IMR-90 (cell line): ENCODE results near the gene SLC37A1. TPM values are rescaled to one million over a fixed set of nuclear protein-coding genes. Genes with fewer than 3 reads are reported as not detected.

Experiments
- ATAC-seq: fragments of 200-7000 bp; cut with Tn5 transposase; 2 replicates; pipeline ENCODE4 v1.9.1; 2020; ENCODE audit warnings: low read depth, mild to moderate bottlenecking, moderate library complexity
- BruUV-seq: library from RNA; stranded (reverse); fragments of 400-500 nt; replicated peaks from 2 replicates; lab custom pipeline; 2021; lab: Mats Ljungman, UMichigan
- CTCF ChIA-PET: fragments of 300-600 bp; formaldehyde crosslinking; extraction: SDS; loops from one replicate; lab custom pipeline; 2021; ENCODE audit warnings: antibody characterized with exemption; lab: Yijun Ruan, JAX
- POLR2A ChIA-PET: fragments of 300-600 bp; sonication (Branson Sonifier 250); formaldehyde crosslinking; loops from one replicate; lab custom pipeline; 2022; ENCODE audit warnings: antibody characterized with exemption; ENCODE audit not compliant: unreplicated experiment; lab: Charles Lee
- DNase-seq: peaks from one replicate; pipeline ENCODE4 v3.0.0; 2013
- H2AFZ ChIP-seq: replicated peaks from 2 replicates; pipeline ENCODE3; 2013; ENCODE audit warnings: low read length, mild to moderate bottlenecking; ENCODE audit not compliant: poor library complexity
- H2AK5ac ChIP-seq: 2 replicates; pipeline ENCODE4 v1.6.1; 2013; ENCODE audit warnings: low read depth, low read length, inconsistent platforms
- H2AK9ac ChIP-seq: replicated peaks from 2 replicates; pipeline ENCODE3; 2013; ENCODE audit warnings: mild to moderate bottlenecking, low read depth, low read length, moderate library complexity; ENCODE audit not compliant: poor library complexity
- H2BK120ac ChIP-seq: 2 replicates; pipeline ENCODE4 v1.6.1; 2013; ENCODE audit warnings: low read depth, low read length, inconsistent platforms
- H2BK15ac ChIP-seq: 3 replicates; pipeline ENCODE4 v1.6.1; 2013; ENCODE audit warnings: low read depth, low read length, inconsistent platforms
- H2BK20ac ChIP-seq: 2 replicates; pipeline ENCODE4 v1.6.1; 2013; ENCODE audit warnings: low read depth, mild to moderate bottlenecking, inconsistent platforms, low read length, moderate library complexity
- H2BK5ac ChIP-seq: 2 replicates; pipeline ENCODE4 v1.6.1; 2013; ENCODE audit warnings: mild to moderate bottlenecking, low read depth, low read length, inconsistent platforms; ENCODE audit not compliant: poor library complexity, severe bottlenecking
- H3K14ac ChIP-seq: replicated peaks from 2 replicates; pipeline ENCODE4 v1.6.1; 2013; ENCODE audit warnings: low read depth, low read length, inconsistent platforms
- H3K18ac ChIP-seq: 2 replicates; pipeline ENCODE4 v1.6.1; 2013; ENCODE audit warnings: low read depth, low read length, control low read depth
- H3K23ac ChIP-seq: 2 replicates; pipeline ENCODE4 v1.6.1; 2013; ENCODE audit warnings: low read depth, low read length, inconsistent platforms
- H3K27ac ChIP-seq: 2 replicates; pipeline ENCODE4 v1.5.1; 2013; ENCODE audit warnings: mild to moderate bottlenecking, control low read depth, low read length; ENCODE audit not compliant: insufficient read depth
- H3K27me3 ChIP-seq: 2 replicates; pipeline ENCODE4 v1.6.1; 2013; ENCODE audit warnings: low read length; ENCODE audit not compliant: control insufficient read depth, insufficient read depth
- H3K36me3 ChIP-seq: 2 replicates; pipeline ENCODE4 v1.6.1; 2013; ENCODE audit warnings: low read length, mixed read lengths; ENCODE audit not compliant: control insufficient read depth, insufficient read depth
- H3K4ac ChIP-seq: 2 replicates; pipeline ENCODE4 v1.6.1; 2013; ENCODE audit warnings: low read depth, low read length, inconsistent platforms
- H3K4me1 ChIP-seq: 2 replicates; pipeline ENCODE4 v1.6.1; 2013; ENCODE audit warnings: low read length, mixed read lengths; ENCODE audit not compliant: control insufficient read depth, insufficient read depth
- H3K4me2 ChIP-seq: 2 replicates; pipeline ENCODE4 v1.6.1; 2013; ENCODE audit warnings: low read depth, mild to moderate bottlenecking, control low read depth, low read length, moderate library complexity
- H3K4me3 ChIP-seq: 2 replicates; pipeline ENCODE4 v1.5.1; 2013; ENCODE audit warnings: low read depth, mild to moderate bottlenecking, control low read depth, low read length, moderate library complexity; ENCODE audit not compliant: insufficient read depth
- H3K56ac ChIP-seq: 2 replicates; pipeline ENCODE4 v1.6.1; 2013; ENCODE audit warnings: low read length, inconsistent platforms; ENCODE audit not compliant: insufficient read depth; ENCODE audit errors: extremely low read depth
- H3K79me1 ChIP-seq, 2 experiments: 2 replicates each; pipeline ENCODE4 v1.6.1; 2013; ENCODE audit warnings: low read length in 2 of 2, inconsistent platforms in 1 of 2, low read depth in 1 of 2
- H3K9ac ChIP-seq: 2 replicates; pipeline ENCODE4 v1.6.1; 2013; ENCODE audit warnings: low read depth, low read length, control low read depth
- H3K9me1 ChIP-seq: 2 replicates; pipeline ENCODE4 v1.6.1; 2013; ENCODE audit warnings: low read length, inconsistent platforms; ENCODE audit not compliant: insufficient read depth
- H3K9me3 ChIP-seq: 2 replicates; pipeline ENCODE4 v1.6.1; 2013; ENCODE audit warnings: low read length; ENCODE audit not compliant: control insufficient read depth, insufficient read depth
- H4K20me1 ChIP-seq: 2 replicates; pipeline ENCODE4 v1.6.1; 2013; ENCODE audit warnings: low read length, inconsistent platforms; ENCODE audit not compliant: insufficient read depth
- H4K5ac ChIP-seq: 2 replicates; pipeline ENCODE4 v1.6.1; 2013; ENCODE audit warnings: mild to moderate bottlenecking, low read depth, low read length, control low read depth
- H4K8ac ChIP-seq, 2 experiments: 2 replicates each; pipeline ENCODE4 v1.6.1; 2013; ENCODE audit warnings: low read depth in 2 of 2, low read length in 2 of 2, control low read depth in 1 of 2, inconsistent platforms in 1 of 2
- H4K91ac ChIP-seq: 2 replicates; pipeline ENCODE4 v1.6.1; 2013; ENCODE audit warnings: low read depth, low read length, inconsistent platforms; ENCODE audit not compliant: insufficient read depth
- MAFK ChIP-seq: IDR thresholded peaks from 2 replicates; pipeline ENCODE4 v1.6.1; 2012; ENCODE audit warnings: low read depth, low read length, improper control_type of control experiment
- RAD21 ChIP-seq: IDR thresholded peaks from 2 replicates; pipeline ENCODE4 v1.6.1; 2012; ENCODE audit warnings: low read length, improper control_type of control experiment
- WGBS, 2 experiments: methylation state at CpG; one replicate each; pipeline versions ENCODE4 v1.1.5 to v1.1.7; 2013; ENCODE audit warnings: missing lambda C conversion rate in 2 of 2; ENCODE audit not compliant: insufficient read length in 1 of 2; ENCODE audit errors: extremely low coverage in 2 of 2; 5-methylcytosine and 5-hydroxymethylcytosine counted together
- dilution Hi-C: fragments of 300-500 bp; cut with HindIII; formaldehyde crosslinking; loops from one replicate; pipeline ENCODE4 v1.14.3; 2018; ENCODE audit warnings: low sequenced_read_pairs; ENCODE audit not compliant: unreplicated experiment
- in situ Hi-C: fragments of 300-500 bp; cut with MboI; formaldehyde crosslinking; loops from 3 replicates; pipeline ENCODE4 v1.14.3; 2019; ENCODE audit warnings: low sequenced_read_pairs, inconsistent platforms, mixed read lengths
- intact Hi-C: fragments of 100-400 bp; cut with micrococcal nuclease; formaldehyde crosslinking; loops from 2 replicates; pipeline ENCODE4 v1.10.0; 2022
- polyA plus RNA-seq, 3 experiments: library from polyadenylated mRNA; depleted of rRNA; stranded (reverse); fragments of >200 nt; gene quantifications; 2 replicates each; pipeline ENCODE4 v1.2.3, GENCODE V29; 2012; ENCODE audit warnings: low replicate concordance in 1 of 3
- total RNA-seq: library from RNA; depleted of rRNA; stranded (reverse); fragments of >200 nt; gene quantifications from 2 replicates; pipeline ENCODE4 v1.2.3, GENCODE V29; 2012

SLC37A1 gene
- total and polyA plus RNA-seq, 2 of the 4 experiments (the other 2 are of a cell fraction): 0.36 to 0.48 TPM

GRCh38 chr21:42561762-42562650, 48.4 kb downstream of the SLC37A1 start:
- TF ChIP-seq RAD21 (no peak), MAFK (no peak)
- Histone ChIP-seq H3K4me3 (no peak overlapping the region), H3K56ac (no peak overlapping the region), H2AK5ac (no peak overlapping the region), H3K9me3 (no peaks in the 10 kb centered on the region), H3K9me1 (no peaks in the 10 kb centered on the region), H2BK120ac (no peak overlapping the region), H4K8ac (no peak overlapping the region), H4K5ac (no peak overlapping the region), H3K18ac (no peak overlapping the region), H3K23ac (no peak overlapping the region), H3K4me1 (no peaks in the 10 kb centered on the region), H3K36me3 (no peaks in the 10 kb centered on the region), H4K20me1 (no peaks in the 10 kb centered on the region), H3K27me3 (peaks cover 12% of the 10 kb centered on the region; the same call in 1 of the 2 replicates), H3K27ac (no peak overlapping the region), H4K91ac (no peak overlapping the region), H3K4ac (no peak overlapping the region), H3K79me1 (no peaks in the 10 kb centered on the region), H3K14ac (no peak overlapping the region), H2AK9ac (no peak overlapping the region), H2AFZ (no peak overlapping the region), H3K4me2 (no peak overlapping the region), H2BK15ac (no peak overlapping the region), H3K9ac (no peak overlapping the region), H2BK5ac (no peak overlapping the region), H2BK20ac (no peak overlapping the region)
- ChIA-PET CTCF (no interaction called here), POLR2A (no interaction called here)
- intact Hi-C loops (no loop called here), in situ Hi-C loops (no loop called here), dilution Hi-C loops (no loop called here)
- DNase-seq (no peak), ATAC-seq (no peak)
- no TSS peak for BruUV-seq
- 37% methylated on average over 10 of the region's 23 CpGs; no CpG with 5 or more reads in 1 of the 2 experiments for WGBS, 2 experiments
